ENCODE measurements around the gene UGT1A9.
"Not testable (repeated sequence)": the region's sequence is repeated elsewhere in the genome, so short reads cannot be mapped to it uniquely, and the experiment has no call there.

Gene UGT1A9

GRCh38 chr2:233746475-233747282, 75.0 kb downstream of the UGT1A9 start:
- H3K27me3 ChIP-seq (ENCODE audit: low read length), result no peaks in the 10 kb centered on the region
- H3K79me2 ChIP-seq (ENCODE audit: insufficient read depth, low read length), result no peaks in the 10 kb centered on the region
- no peak overlapping the region for H3K4me2 ChIP-seq (ENCODE audit: low read depth, low read length, poor library complexity, severe bottlenecking)
- no peak overlapping the region for H2AFZ ChIP-seq (ENCODE audit: low read depth, low read length, severe bottlenecking)
- no peak overlapping the region for H3K4me3 ChIP-seq (ENCODE audit: insufficient read depth, low read length, poor library complexity, severe bottlenecking)
- no peaks in the 10 kb centered on the region for H3K9me2 ChIP-seq (replicated peaks; ENCODE audit: insufficient read depth, low read length)
- no peak overlapping the region for H3K27ac ChIP-seq (ENCODE audit: low read depth, low read length)
- no peaks in the 10 kb centered on the region for H3F3A ChIP-seq (ENCODE audit: insufficient read depth)
- H3K36me3 ChIP-seq (ENCODE audit: low read length), result no peaks in the 10 kb centered on the region
- H3K9ac ChIP-seq (ENCODE audit: low read length), result no peak overlapping the region
- TF ChIP-seq EZH2phosphoT487 (conservative IDR thresholded peaks at IDR 0.05; ENCODE audit: low read length), result no peak
- TF ChIP-seq CTCF (IDR thresholded peaks at IDR 0.05; ENCODE audit: insufficient read depth, low read length, poor library complexity, severe bottlenecking), result no peak
- H4K20me1 ChIP-seq (ENCODE audit: low read depth, low read length), result no peaks in the 10 kb centered on the region
- H3K9me3 ChIP-seq (ENCODE audit: insufficient read depth, low read length), result peaks cover 5% of the 10 kb centered on the region; the same call in 1 of the 2 replicates

- Histone ChIP-seq H3K79me2 (ENCODE audit: insufficient read depth, low read length) (no peaks in the 10 kb centered on the region), H3K36me3 (ENCODE audit: low read length) (no peaks in the 10 kb centered on the region), H3K9me3 (ENCODE audit: insufficient read depth, low read length) (peaks cover 5% of the 10 kb centered on the region; the same call in 1 of the 2 replicates), H3K4me2 (ENCODE audit: low read depth, low read length, poor library complexity, severe bottlenecking) (no peak overlapping the region), H3K4me3 (ENCODE audit: insufficient read depth, low read length, poor library complexity, severe bottlenecking) (no peak overlapping the region), H2AFZ (ENCODE audit: low read depth, low read length, severe bottlenecking) (no peak overlapping the region), H3F3A (ENCODE audit: insufficient read depth) (no peaks in the 10 kb centered on the region), H3K9ac (ENCODE audit: low read length) (no peak overlapping the region), H3K27ac (ENCODE audit: low read depth, low read length) (no peak overlapping the region), H4K20me1 (ENCODE audit: low read depth, low read length) (no peaks in the 10 kb centered on the region), H3K27me3 (ENCODE audit: low read length) (no peaks in the 10 kb centered on the region), H3K9me2 (replicated peaks; ENCODE audit: insufficient read depth, low read length) (no peaks in the 10 kb centered on the region)
- TF ChIP-seq CTCF (IDR thresholded peaks at IDR 0.05; ENCODE audit: insufficient read depth, low read length, poor library complexity, severe bottlenecking) (no peak), EZH2phosphoT487 (conservative IDR thresholded peaks at IDR 0.05; ENCODE audit: low read length) (no peak)
Observed at GRCh38 chr2:233747283-233747544, 75.5 kb downstream of the UGT1A9 start.

GRCh38 chr2:233750689-233751088, 79.0 kb downstream of the UGT1A9 start:
- H3K27me3 ChIP-seq (ENCODE audit: low read length); H3K9me2 ChIP-seq (replicated peaks; ENCODE audit: insufficient read depth, low read length); H3K36me3 ChIP-seq (ENCODE audit: low read length); H3K4me3 ChIP-seq (ENCODE audit: insufficient read depth, low read length, poor library complexity, severe bottlenecking); H3K79me2 ChIP-seq (ENCODE audit: insufficient read depth, low read length); H2AFZ ChIP-seq (ENCODE audit: low read depth, low read length, severe bottlenecking); H4K20me1 ChIP-seq (ENCODE audit: low read depth, low read length); H3K9ac ChIP-seq (ENCODE audit: low read length); H3F3A ChIP-seq (ENCODE audit: insufficient read depth); H3K27ac ChIP-seq (ENCODE audit: low read depth, low read length); H3K4me2 ChIP-seq (ENCODE audit: low read depth, low read length, poor library complexity, severe bottlenecking); H3K9me3 ChIP-seq (ENCODE audit: insufficient read depth, low read length): not testable (repeated sequence)

- not testable (repeated sequence) for H3F3A ChIP-seq (ENCODE audit: insufficient read depth)
Observed at GRCh38 chr2:233751212-233752009, 79.7 kb downstream of the UGT1A9 start.

More at GRCh38 chr2:233751212-233752009, 79.7 kb downstream of the UGT1A9 start:
- H4K20me1 ChIP-seq (ENCODE audit: low read depth, low read length); H3K79me2 ChIP-seq (ENCODE audit: insufficient read depth, low read length); H3K9me2 ChIP-seq (replicated peaks; ENCODE audit: insufficient read depth, low read length); H3K9ac ChIP-seq (ENCODE audit: low read length); H3K27me3 ChIP-seq (ENCODE audit: low read length); H2AFZ ChIP-seq (ENCODE audit: low read depth, low read length, severe bottlenecking); H3K27ac ChIP-seq (ENCODE audit: low read depth, low read length); H3K4me2 ChIP-seq (ENCODE audit: low read depth, low read length, poor library complexity, severe bottlenecking); H3K36me3 ChIP-seq (ENCODE audit: low read length); H3K9me3 ChIP-seq (ENCODE audit: insufficient read depth, low read length); H3K4me3 ChIP-seq (ENCODE audit: insufficient read depth, low read length, poor library complexity, severe bottlenecking): not testable (repeated sequence)

Measured in SU-DHL-6 (cell line).